Bronchial epithelial cell (primary cell): Measurements from ENCODE around the gene DYRK2. TPM values are rescaled to one million over a fixed set of nuclear protein-coding genes. Genes with fewer than 3 reads are reported as not detected.
A peak's percentile ranks its signal among the peaks of the same experiment; 100 is the strongest.

Source experiments
- DNase-seq: peaks from one replicate; pipeline ENCODE4 v3.0.0-alpha.2; 2010; ENCODE audit warnings: low read depth
- FAIRE-seq: peaks from 2 replicates; lab custom pipeline; 2011; peaks lifted over from hg19 to GRCh38; lab: Jason Lieb, UNC
- H3K27me3 ChIP-seq: 2 replicates; pipeline ENCODE4 v1.5.1; 2011; ENCODE audit warnings: low read length; ENCODE audit not compliant: control insufficient read depth, insufficient read depth
- H3K36me3 ChIP-seq: 2 replicates; pipeline ENCODE4 v1.5.1; 2011; ENCODE audit warnings: low read length; ENCODE audit not compliant: control insufficient read depth, insufficient read depth
- H3K4me3 ChIP-seq: 2 replicates; pipeline ENCODE4 v1.5.1; 2011; ENCODE audit warnings: mild to moderate bottlenecking, low read depth, low read length, control low read depth
- CTCF ChIP-seq: IDR thresholded peaks from 2 replicates; pipeline ENCODE4 v1.5.1; 2011; ENCODE audit warnings: mild to moderate bottlenecking, moderate library complexity, low read length, control low read depth, inconsistent platforms; ENCODE audit not compliant: insufficient read depth, severe bottlenecking
- total RNA-seq: library from RNA; depleted of rRNA; stranded (reverse); fragments of >200 nt; gene quantifications from 2 replicates; pipeline ENCODE4 v1.2.1, GENCODE V29; 2014

DYRK2 gene
- total RNA-seq, 1 donor from 2014 or later = 17.6 TPM

GRCh38 chr12:67681105-67681778 is 32.7 kb downstream of the DYRK2 start:
- Histone ChIP-seq H3K4me3 (no peak overlapping the region), H3K27me3 (no peaks in the 10 kb centered on the region), H3K36me3 (no peaks in the 10 kb centered on the region)
- DNase-seq = peak; percentile 76
- no peak for TF ChIP-seq CTCF
- no peak for FAIRE-seq

GRCh38 chr12:67681941-67682620 is 33.5 kb downstream of the DYRK2 start:
- FAIRE-seq = no peak
- no peak overlapping the region for H3K4me3 ChIP-seq
- H3K36me3 ChIP-seq = no peaks in the 10 kb centered on the region
- no peaks in the 10 kb centered on the region for H3K27me3 ChIP-seq
- TF ChIP-seq CTCF = no peak
- no peak for DNase-seq

GRCh38 chr12:67689385-67689784 is 40.8 kb downstream of the DYRK2 start:
- FAIRE-seq (no peak), DNase-seq (no peak)
- no peak for TF ChIP-seq CTCF
- Histone ChIP-seq H3K4me3 (no peak overlapping the region), H3K27me3 (no peaks in the 10 kb centered on the region), H3K36me3 (no peaks in the 10 kb centered on the region)

- no peaks in the 10 kb centered on the region for H3K36me3 ChIP-seq
- no peaks in the 10 kb centered on the region for H3K27me3 ChIP-seq
- TF ChIP-seq CTCF = no peak
- H3K4me3 ChIP-seq = no peak overlapping the region
- FAIRE-seq = no peak
- DNase-seq = no peak
Measured at GRCh38 chr12:67690656-67691055, 42.1 kb downstream of the DYRK2 start.

- TF ChIP-seq CTCF = no peak
- DNase-seq (no peak), FAIRE-seq (no peak)
- no peak overlapping the region for H3K4me3 ChIP-seq
- H3K36me3 ChIP-seq = no peaks in the 10 kb centered on the region
- no peaks in the 10 kb centered on the region for H3K27me3 ChIP-seq
Measured at GRCh38 chr12:67691220-67691619, 42.7 kb downstream of the DYRK2 start.
